Measurements from ENCODE around the gene ITLN1.
"Not testable (repeated sequence)": the region's sequence is repeated elsewhere in the genome, so short reads cannot be mapped to it uniquely, and the experiment has no call there.

ITLN1 gene

GRCh38 chr1:160880216-160880615, 4.8 kb downstream of the ITLN1 start:
- Histone ChIP-seq H3K4me3 (no peak overlapping the region), H3K27ac (no peak overlapping the region)
- TF ChIP-seq CTCF (IDR thresholded peaks at IDR 0.05), result no peak
- DNase-seq (ENCODE audit: low spot score), result no peak

- DNase-seq (ENCODE audit: low spot score), result no peak
- Histone ChIP-seq H3K4me3 (no peak overlapping the region), H3K27ac (no peak overlapping the region)
- TF ChIP-seq CTCF (IDR thresholded peaks at IDR 0.05), result no peak
Measured at GRCh38 chr1:160879056-160879455, 5.9 kb downstream of the ITLN1 start.

GRCh38 chr1:160877221-160877620, 7.8 kb downstream of the ITLN1 start:
- Histone ChIP-seq H3K27ac (no peak overlapping the region), H3K4me3 (no peak overlapping the region)
- no peak for DNase-seq (ENCODE audit: low spot score)
- no peak for TF ChIP-seq CTCF (IDR thresholded peaks at IDR 0.05)

- no peak for TF ChIP-seq CTCF (IDR thresholded peaks at IDR 0.05)
- DNase-seq (ENCODE audit: low spot score), result no peak
- H3K27ac ChIP-seq, result no peak overlapping the region
- H3K4me3 ChIP-seq, result no peak overlapping the region
Measured at GRCh38 chr1:160876311-160876710, 8.7 kb downstream of the ITLN1 start.

GRCh38 chr1:160875591-160875990, 9.4 kb downstream of the ITLN1 start:
- H3K4me3 ChIP-seq; DNase-seq (ENCODE audit: low spot score); H3K27ac ChIP-seq: not testable (repeated sequence)

GRCh38 chr1:160874935-160875334, 10.0 kb downstream of the ITLN1 start:
- H3K27ac ChIP-seq, result no peak overlapping the region
- TF ChIP-seq CTCF (IDR thresholded peaks at IDR 0.05), result no peak

GRCh38 chr1:160868141-160868540, 16.8 kb downstream of the ITLN1 start:
- no peak overlapping the region for H3K27ac ChIP-seq
- no peak for TF ChIP-seq CTCF (IDR thresholded peaks at IDR 0.05)
- DNase-seq (ENCODE audit: low spot score), result no peak
- no peak overlapping the region for H3K4me3 ChIP-seq

More at GRCh38 chr1:160874935-160875334, 10.0 kb downstream of the ITLN1 start:
- no peak for DNase-seq (ENCODE audit: low spot score)
- no peak overlapping the region for H3K4me3 ChIP-seq

GRCh38 chr1:160867651-160868050, 17.3 kb downstream of the ITLN1 start:
- H3K4me3 ChIP-seq; DNase-seq (ENCODE audit: low spot score); H3K27ac ChIP-seq: not testable (repeated sequence)
